ENCODE data around the gene PAX2. TPM values are rescaled to one million over a fixed set of nuclear protein-coding genes. Genes with fewer than 3 reads are reported as not detected.

Gene PAX2
- total and polyA plus RNA-seq, 2 of the 13 experiments (the other 11 are each of a cell fraction or from before 2014, with no cell fraction given): not detected

GRCh38 chr10:100878291-100878910, 133.0 kb downstream of the PAX2 start (continued):
- TF ChIP-seq HOXA3 (CRISPR knock-in tag; IDR thresholded peaks at IDR 0.05): 0 out of 2 replicates have a peak, but pooled peaks have one; percentile 10
- TF ChIP-seq ZNF703 (CRISPR knock-in tag; IDR thresholded peaks at IDR 0.05; ENCODE audit: borderline replicate concordance): no peak
- TF ChIP-seq GABPB1 (CRISPR knock-in tag; IDR thresholded peaks at IDR 0.05): no peak
- no peak for TF ChIP-seq ETS1 (CRISPR knock-in tag; IDR thresholded peaks at IDR 0.05)
- no peak for TF ChIP-seq ZNF740 (CRISPR knock-in tag; IDR thresholded peaks at IDR 0.05)
- no peak for TF ChIP-seq ZNF639 (CRISPR knock-in tag; conservative IDR thresholded peaks at IDR 0.05)
- no peak for TF ChIP-seq HNF4G (IDR thresholded peaks at IDR 0.05; ENCODE audit: borderline replicate concordance, low read depth, low read length)
- no peak for TF ChIP-seq HNF4G (CRISPR knock-in tag; IDR thresholded peaks at IDR 0.05; ENCODE audit: borderline replicate concordance, low read depth)
- TF ChIP-seq ZNF850 (CRISPR knock-in tag; conservative IDR thresholded peaks at IDR 0.05): no peak
- TF ChIP-seq NFE2 (CRISPR knock-in tag; IDR thresholded peaks at IDR 0.05): no peak
- TF ChIP-seq ZBTB3 (CRISPR knock-in tag; IDR thresholded peaks at IDR 0.05; ENCODE audit: borderline replicate concordance, low read depth): no peak
- TF ChIP-seq ZNF121 (CRISPR knock-in tag; IDR thresholded peaks at IDR 0.05): no peak
- 0 out of 2 replicates have a peak, but pooled peaks have one; percentile 14 for TF ChIP-seq ISL2 (CRISPR knock-in tag; IDR thresholded peaks at IDR 0.05)
- no peak for TF ChIP-seq MNT (IDR thresholded peaks at IDR 0.05)
- TF ChIP-seq CREBL2 (CRISPR knock-in tag; IDR thresholded peaks at IDR 0.05; ENCODE audit: borderline replicate concordance): no peak
- no peak for TF ChIP-seq ZNF10 (CRISPR knock-in tag; IDR thresholded peaks at IDR 0.05; ENCODE audit: borderline replicate concordance, low read depth)
- TF ChIP-seq PHF8 (CRISPR knock-in tag; IDR thresholded peaks at IDR 0.05): 0 out of 2 replicates have a peak, but pooled peaks have one; percentile 22
- no peak for TF ChIP-seq ATF4 (CRISPR knock-in tag; IDR thresholded peaks at IDR 0.05)
- peak; percentile 32; the same call in 1 of the 2 replicates for TF ChIP-seq ZBTB46 (CRISPR knock-in tag; IDR thresholded peaks at IDR 0.05; ENCODE audit: borderline replicate concordance)
- no peak for TF ChIP-seq ZNF580 (CRISPR knock-in tag; IDR thresholded peaks at IDR 0.05; ENCODE audit: borderline replicate concordance, low read depth)
- peak; percentile 29; the same call in 1 of the 2 replicates for TF ChIP-seq MYNN (CRISPR knock-in tag; IDR thresholded peaks at IDR 0.05; ENCODE audit: low read depth)

All from HepG2 (cell line).